ENCODE data around the gene BTLA.
"Not testable (repeated sequence)": the region's sequence is repeated elsewhere in the genome, so short reads cannot be mapped to it uniquely, and the experiment has no call there.

The BTLA gene

DNA sequence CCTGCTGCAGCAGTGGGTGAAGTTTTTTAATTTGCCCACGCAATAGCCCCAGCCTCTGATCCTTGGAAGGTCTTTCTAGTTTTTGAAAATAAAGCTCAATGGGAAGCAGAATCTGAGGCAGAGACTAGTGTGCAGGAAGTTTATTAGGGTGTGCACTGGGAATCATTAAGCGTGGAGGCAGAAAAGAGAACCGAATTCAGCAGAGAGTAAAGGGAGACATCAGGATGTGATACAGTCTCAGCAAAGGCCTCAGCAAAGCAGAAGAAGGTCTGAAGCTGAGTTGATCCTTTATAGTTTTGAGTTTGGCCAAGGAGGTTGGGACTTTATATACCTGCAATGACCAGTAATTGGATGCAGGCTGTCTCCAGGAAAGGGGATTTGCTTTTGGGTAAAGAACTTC lies 4.9 kb upstream of the BTLA start:
- H3K4me3 ChIP-seq (ENCODE audit: low read depth, low read length): no peak overlapping the region
- TF ChIP-seq, protein P1, sequence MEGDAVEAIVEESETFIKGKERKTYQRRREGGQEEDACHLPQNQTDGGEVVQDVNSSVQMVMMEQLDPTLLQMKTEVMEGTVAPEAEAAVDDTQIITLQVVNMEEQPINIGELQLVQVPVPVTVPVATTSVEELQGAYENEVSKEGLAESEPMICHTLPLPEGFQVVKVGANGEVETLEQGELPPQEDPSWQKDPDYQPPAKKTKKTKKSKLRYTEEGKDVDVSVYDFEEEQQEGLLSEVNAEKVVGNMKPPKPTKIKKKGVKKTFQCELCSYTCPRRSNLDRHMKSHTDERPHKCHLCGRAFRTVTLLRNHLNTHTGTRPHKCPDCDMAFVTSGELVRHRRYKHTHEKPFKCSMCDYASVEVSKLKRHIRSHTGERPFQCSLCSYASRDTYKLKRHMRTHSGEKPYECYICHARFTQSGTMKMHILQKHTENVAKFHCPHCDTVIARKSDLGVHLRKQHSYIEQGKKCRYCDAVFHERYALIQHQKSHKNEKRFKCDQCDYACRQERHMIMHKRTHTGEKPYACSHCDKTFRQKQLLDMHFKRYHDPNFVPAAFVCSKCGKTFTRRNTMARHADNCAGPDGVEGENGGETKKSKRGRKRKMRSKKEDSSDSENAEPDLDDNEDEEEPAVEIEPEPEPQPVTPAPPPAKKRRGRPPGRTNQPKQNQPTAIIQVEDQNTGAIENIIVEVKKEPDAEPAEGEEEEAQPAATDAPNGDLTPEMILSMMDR (conservative IDR thresholded peaks at IDR 0.05; ENCODE audit: low read depth, low read length): no peak
- DNase-seq (ENCODE audit: low read depth): no peak

DNA sequence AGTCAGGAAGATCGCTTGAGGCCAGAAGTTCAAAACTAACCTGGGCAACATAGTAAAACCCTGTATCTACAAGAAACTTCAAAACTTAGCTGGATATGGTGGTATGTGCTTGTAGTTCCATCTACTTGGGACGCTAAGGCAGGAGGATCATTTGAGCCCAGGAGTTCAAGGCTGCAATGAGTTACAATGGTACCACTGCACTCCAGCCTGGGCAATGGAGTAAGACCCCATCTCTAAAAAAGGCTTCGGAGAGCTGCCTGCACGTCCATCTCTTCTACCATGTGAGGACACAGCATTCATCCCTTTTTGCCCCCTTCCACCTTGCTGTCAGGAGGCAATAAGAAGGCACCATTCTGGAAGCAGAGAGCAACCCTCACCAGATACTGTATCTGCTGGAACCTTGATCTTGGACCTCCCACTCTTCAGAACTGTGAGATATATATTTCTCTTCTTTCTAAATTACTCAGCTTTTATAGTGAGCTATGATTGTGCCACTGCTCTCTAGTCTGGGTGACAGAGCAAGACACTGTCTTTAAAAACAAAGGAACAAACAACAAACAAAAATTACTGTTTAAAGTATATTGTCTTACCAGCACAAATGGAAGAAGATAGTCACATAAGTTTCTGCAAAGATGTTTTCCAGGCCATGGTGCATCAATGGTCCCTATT lies 4.2 kb upstream of the BTLA start:
- TF ChIP-seq, protein P1 (conservative IDR thresholded peaks at IDR 0.05; ENCODE audit: low read depth, low read length): no peak
- no peak for DNase-seq (ENCODE audit: low read depth)
- no peak overlapping the region for H3K4me3 ChIP-seq (ENCODE audit: low read depth, low read length)

DNA sequence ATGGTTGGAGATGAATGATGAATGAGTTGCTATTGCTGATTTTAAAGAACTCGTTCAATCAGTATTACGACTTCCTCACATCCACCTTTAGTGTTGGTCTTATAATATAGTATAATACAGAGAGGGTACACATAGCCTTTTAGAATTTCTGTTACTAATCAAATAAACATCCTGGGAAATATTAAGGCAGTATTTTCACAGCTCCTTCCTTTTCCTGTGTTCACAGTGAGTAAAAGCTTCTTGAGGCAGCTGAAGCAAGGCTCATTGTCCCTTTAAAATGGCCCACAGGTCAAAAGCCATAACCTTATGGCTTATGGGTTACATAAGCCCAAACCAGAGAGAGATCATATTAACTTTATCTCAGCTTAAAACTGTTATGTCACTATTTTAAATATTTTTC lies 1.3 kb upstream of the BTLA start:
- H3K4me3 ChIP-seq (ENCODE audit: low read depth, low read length): no peak overlapping the region
- no peak for DNase-seq (ENCODE audit: low read depth)
- TF ChIP-seq, protein P1 (conservative IDR thresholded peaks at IDR 0.05; ENCODE audit: low read depth, low read length): no peak

DNA sequence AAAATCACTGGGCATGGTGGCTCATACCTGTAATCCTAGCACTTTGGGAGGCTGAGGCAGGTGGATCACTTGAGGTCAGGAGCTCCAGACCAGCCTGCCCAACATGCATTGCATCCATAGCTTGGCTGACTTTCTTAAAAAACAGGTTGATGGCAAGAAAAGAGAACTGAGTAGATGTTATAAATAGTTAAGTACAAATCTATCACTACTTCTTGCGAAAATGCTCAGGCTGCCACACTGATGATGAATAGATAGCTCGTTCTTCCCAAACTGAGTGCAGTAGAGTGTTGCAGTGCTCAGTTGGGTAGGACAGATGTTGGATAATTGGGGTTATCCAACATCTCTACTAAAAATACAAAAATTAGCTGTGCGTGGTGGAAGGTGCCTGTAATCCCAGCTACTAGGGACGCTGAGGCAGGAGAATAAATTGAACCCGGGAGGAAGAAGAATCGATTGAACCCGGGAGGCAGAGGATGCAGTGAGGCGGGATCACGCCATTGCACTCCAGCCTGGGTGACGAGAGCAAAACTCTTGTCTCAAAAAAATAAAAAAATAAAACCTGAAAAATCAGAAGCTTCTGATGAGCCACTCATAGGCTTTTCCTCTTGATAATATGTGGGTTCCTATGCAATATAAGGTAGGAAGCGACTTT lies 1.2 kb downstream of the BTLA start:
- no peak for DNase-seq (ENCODE audit: low read depth)
- no peak overlapping the region for H3K4me3 ChIP-seq (ENCODE audit: low read depth, low read length)
- TF ChIP-seq, protein P1 (conservative IDR thresholded peaks at IDR 0.05; ENCODE audit: low read depth, low read length): no peak

DNA sequence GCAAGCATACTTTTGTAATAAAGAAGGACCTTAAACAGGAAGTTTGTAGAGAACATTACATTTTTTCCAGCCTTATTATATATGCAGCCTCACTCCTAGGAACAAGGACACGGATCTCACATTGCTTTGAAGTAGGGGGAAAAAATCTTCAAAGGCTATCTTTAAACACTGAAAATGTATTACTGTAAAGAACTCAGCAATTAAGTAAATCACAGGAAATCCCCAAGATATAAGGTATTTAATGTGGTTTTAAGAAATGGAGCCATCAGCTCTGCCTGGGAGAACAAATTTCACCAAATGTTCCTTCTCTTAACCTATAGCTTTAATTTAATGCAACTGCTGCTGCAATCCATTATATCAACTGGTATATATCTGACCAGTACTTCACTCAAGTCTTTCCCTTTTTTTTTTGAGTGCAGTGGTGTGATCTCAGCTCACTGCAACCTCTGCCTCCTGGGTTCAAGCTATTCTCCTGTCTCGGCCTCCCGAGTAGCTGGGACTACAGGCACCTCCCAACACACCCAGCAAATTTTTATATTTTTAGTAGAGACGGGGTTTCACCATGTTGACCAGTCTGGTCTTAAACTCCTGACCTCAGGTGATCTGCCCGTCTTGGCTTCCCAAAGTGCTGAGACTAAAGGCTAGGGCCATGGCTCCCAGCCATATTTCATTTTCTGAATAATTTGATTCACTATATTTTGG lies 2.8 kb downstream of the BTLA start:
- TF ChIP-seq, protein P1 (conservative IDR thresholded peaks at IDR 0.05; ENCODE audit: low read depth, low read length): no peak
- no peak overlapping the region for H3K4me3 ChIP-seq (ENCODE audit: low read depth, low read length)

DNA sequence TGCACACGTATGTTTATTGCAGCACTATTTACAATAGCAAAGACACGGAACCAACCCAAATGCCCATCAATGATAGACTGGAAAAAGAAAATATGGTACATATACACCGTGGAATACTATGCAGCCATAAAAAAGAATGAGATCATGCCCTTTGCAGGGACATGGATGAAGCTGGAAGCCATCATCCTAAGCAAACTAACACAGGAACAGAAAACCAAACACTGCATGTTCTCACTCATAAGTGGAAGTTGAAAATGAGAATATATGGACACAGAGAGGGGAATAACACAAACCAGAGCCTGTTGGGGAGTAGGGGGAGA lies 4.9 kb downstream of the BTLA start:
- DNase-seq (ENCODE audit: low read depth); H3K4me3 ChIP-seq (ENCODE audit: low read depth, low read length): not testable (repeated sequence)

More for the DNA sequence above, 2.8 kb downstream of the BTLA start:
- DNase-seq (ENCODE audit: low read depth): no peak

DNA sequence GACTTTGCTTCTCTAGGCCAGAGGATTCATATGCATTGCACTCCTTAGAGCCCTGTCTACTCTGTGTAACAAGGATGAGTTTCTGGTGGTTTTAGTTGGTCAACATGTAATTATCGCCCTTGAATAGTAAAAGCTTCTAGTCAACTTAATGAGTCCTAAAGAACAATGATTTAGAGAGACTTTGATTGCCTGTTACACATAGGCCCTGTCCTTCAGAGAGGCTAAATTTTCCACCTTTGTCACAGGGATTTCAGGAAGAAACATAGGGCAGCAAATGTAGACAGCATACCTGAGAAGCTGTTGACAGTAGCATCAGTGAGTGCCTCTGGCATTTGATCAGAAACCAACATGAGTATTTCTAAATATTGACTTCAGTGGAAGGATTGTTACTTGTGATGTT lies 7.1 kb downstream of the BTLA start:
- H3K4me3 ChIP-seq (ENCODE audit: low read depth, low read length): no peak overlapping the region
- TF ChIP-seq, protein P1 (conservative IDR thresholded peaks at IDR 0.05; ENCODE audit: low read depth, low read length): no peak

More for the DNA sequence above, 7.1 kb downstream of the BTLA start:
- DNase-seq (ENCODE audit: low read depth): no peak
